ENCODE data around the gene CGNL1. TPM values are rescaled to one million over a fixed set of nuclear protein-coding genes. Genes with fewer than 3 reads are reported as not detected.

Gene CGNL1
- polyA plus RNA-seq, 2 of the 4 experiments (the other 2 are of a cell fraction): 1.4 to 1.8 TPM

DNA sequence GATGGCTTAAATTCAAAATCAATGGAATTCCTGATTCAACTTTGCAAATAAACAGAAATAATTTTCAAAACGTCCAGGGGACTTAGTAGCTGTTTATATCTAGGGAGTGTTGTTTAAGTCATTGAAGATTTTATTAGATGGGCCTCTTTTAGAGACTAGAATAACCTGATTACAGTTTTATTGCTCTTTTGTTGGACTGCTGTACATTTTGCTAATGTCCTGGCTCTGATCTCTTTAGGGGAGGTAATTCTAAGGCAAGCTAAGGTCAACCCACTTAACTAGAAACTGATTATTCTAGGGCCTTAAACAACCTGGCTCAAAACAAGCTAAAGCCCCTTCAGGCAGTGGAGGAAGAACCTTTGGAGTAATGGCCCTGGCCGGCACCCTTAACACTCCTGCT, 153.4 kb downstream of the CGNL1 start:
- WGBS (ENCODE audit: missing lambda C conversion rate): 44% methylated on average over 2 of the region's 2 CpGs
- FAIRE-seq: no peak

GRCh38 chr15:57532731-57533447, 156.6 kb downstream of the CGNL1 start:
- TF ChIP-seq, protein P1, sequence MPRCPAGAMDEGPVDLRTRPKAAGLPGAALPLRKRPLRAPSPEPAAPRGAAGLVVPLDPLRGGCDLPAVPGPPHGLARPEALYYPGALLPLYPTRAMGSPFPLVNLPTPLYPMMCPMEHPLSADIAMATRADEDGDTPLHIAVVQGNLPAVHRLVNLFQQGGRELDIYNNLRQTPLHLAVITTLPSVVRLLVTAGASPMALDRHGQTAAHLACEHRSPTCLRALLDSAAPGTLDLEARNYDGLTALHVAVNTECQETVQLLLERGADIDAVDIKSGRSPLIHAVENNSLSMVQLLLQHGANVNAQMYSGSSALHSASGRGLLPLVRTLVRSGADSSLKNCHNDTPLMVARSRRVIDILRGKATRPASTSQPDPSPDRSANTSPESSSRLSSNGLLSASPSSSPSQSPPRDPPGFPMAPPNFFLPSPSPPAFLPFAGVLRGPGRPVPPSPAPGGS (IDR thresholded peaks at IDR 0.05): no peak
- TF ChIP-seq KDM5A (IDR thresholded peaks at IDR 0.05) (no peak), HOXA7 (CRISPR knock-in tag; IDR thresholded peaks at IDR 0.05) (no peak), TP53 (CRISPR knock-in tag; IDR thresholded peaks at IDR 0.05) (no peak), FOXS1 (CRISPR knock-in tag; IDR thresholded peaks at IDR 0.05) (no peak)
- 59% methylated on average over 6 of the region's 6 CpGs for WGBS (ENCODE audit: missing lambda C conversion rate)
- CTCF ChIA-PET: interaction anchor here (1.0 to 23.4 kb wide), 5 partner anchors 10 to 191 kb away, joined by 3 to 475 read pairs (median 4); no protein-coding TSS in a partner anchor
- POLR2A ChIA-PET: no interaction called here
- no peak for ATAC-seq
- DNase-seq (ENCODE audit: low read depth in 1 of 2, low spot score in 1 of 2): no peak
- Histone ChIP-seq H3K27ac (no peak overlapping the region), H3K4me1 (peaks cover 8% of the 10 kb centered on the region; the same call in 2 of the 3 replicates), H3K4me3 (no peak overlapping the region), H3K9me3 (no peaks in the 10 kb centered on the region), H3K4me2 (no peak overlapping the region)
- no peak for FAIRE-seq

More for the DNA sequence above, 153.4 kb downstream of the CGNL1 start:
- no peak overlapping the region for H3K4me3 ChIP-seq
- no peak overlapping the region for H3K4me2 ChIP-seq
- peaks cover 4% of the 10 kb centered on the region; the same call in 2 of the 3 replicates for H3K4me1 ChIP-seq
- no peaks in the 10 kb centered on the region for H3K9me3 ChIP-seq
- ATAC-seq (no peak), DNase-seq (ENCODE audit: low read depth in 1 of 2, low spot score in 1 of 2) (no peak)
- ChIA-PET POLR2A (no interaction called here), CTCF (interaction anchor here (0.6 to 6.5 kb wide), 25 partner anchors 11 to 1029 kb away, joined by 3 to 512 read pairs (median 7); partner anchors contain the start of gene CGNL1)
- no peak for TF ChIP-seq FOXS1 (CRISPR knock-in tag; IDR thresholded peaks at IDR 0.05)
- TF ChIP-seq, protein P2, sequence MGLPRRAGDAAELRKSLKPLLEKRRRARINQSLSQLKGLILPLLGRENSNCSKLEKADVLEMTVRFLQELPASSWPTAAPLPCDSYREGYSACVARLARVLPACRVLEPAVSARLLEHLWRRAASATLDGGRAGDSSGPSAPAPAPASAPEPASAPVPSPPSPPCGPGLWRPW (IDR thresholded peaks at IDR 0.05): no peak
- no peak for TF ChIP-seq PHF8 (IDR thresholded peaks at IDR 0.05; ENCODE audit: borderline replicate concordance, low read depth)
- no peak for TF ChIP-seq RFX5 (IDR thresholded peaks at IDR 0.05)
- no peak for TF ChIP-seq JUNB (IDR thresholded peaks at IDR 0.05)
- no peak for TF ChIP-seq TFCP2L1 (CRISPR knock-in tag; IDR thresholded peaks at IDR 0.05)
- TF ChIP-seq POLR2A (IDR thresholded peaks at IDR 0.05; ENCODE audit: low read length): no peak
- TF ChIP-seq ELK1 (IDR thresholded peaks at IDR 0.05; ENCODE audit: low read depth, low read length): no peak
- no peak for TF ChIP-seq HOXB5 (CRISPR knock-in tag; IDR thresholded peaks at IDR 0.05)
- TF ChIP-seq MAZ (IDR thresholded peaks at IDR 0.05; ENCODE audit: borderline replicate concordance, low read depth, low read length): no peak
- TF ChIP-seq SREBF2 (IDR thresholded peaks at IDR 0.05): no peak
- H3K27ac ChIP-seq: no peak overlapping the region

DNA sequence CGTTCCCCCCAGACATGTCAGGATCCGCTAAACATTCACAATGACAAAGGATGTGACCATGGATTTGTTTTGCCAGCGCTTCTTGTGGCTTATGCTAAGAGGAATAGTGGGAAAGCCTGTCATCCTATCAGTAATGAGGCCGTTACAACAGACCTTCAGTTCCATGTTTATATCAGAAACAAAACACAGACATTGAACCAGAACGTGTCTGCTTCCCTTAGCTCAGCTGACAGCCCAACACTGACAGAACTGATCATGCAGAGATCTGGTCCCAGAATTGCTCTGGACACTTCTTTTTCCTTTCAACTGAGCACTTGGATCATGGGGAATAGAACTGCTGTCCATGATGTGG, 157.1 kb downstream of the CGNL1 start:
- 61% methylated on average over 5 of the region's 5 CpGs for WGBS (ENCODE audit: missing lambda C conversion rate)
- ATAC-seq (no peak), DNase-seq (ENCODE audit: low read depth in 1 of 2, low spot score in 1 of 2) (no peak), FAIRE-seq (no peak)
- H3K4me1 ChIP-seq: peaks cover 8% of the 10 kb centered on the region; the same call in 2 of the 3 replicates
- no peak overlapping the region for H3K4me3 ChIP-seq
- POLR2A ChIA-PET: no interaction called here
- H3K4me2 ChIP-seq: no peak overlapping the region
- CTCF ChIA-PET: interaction anchor here (1.0 to 23.4 kb wide), 5 partner anchors 9 to 191 kb away, joined by 3 to 475 read pairs (median 4); no protein-coding TSS in a partner anchor
- no peak overlapping the region for H3K27ac ChIP-seq
- H3K9me3 ChIP-seq: no peaks in the 10 kb centered on the region
- TF ChIP-seq HEYL (CRISPR knock-in tag; IDR thresholded peaks at IDR 0.05) (no peak), ATOH8 (CRISPR knock-in tag; IDR thresholded peaks at IDR 0.05; ENCODE audit: low read depth) (no peak), POLR2A (IDR thresholded peaks at IDR 0.05; ENCODE audit: low read length) (no peak), FOXS1 (CRISPR knock-in tag; IDR thresholded peaks at IDR 0.05) (no peak), SMC3 (IDR thresholded peaks at IDR 0.05) (no peak), CEBPB (IDR thresholded peaks at IDR 0.05) (no peak), ELK1 (IDR thresholded peaks at IDR 0.05; ENCODE audit: low read depth, low read length) (no peak), JUN (IDR thresholded peaks at IDR 0.05) (no peak), RARB (CRISPR knock-in tag; IDR thresholded peaks at IDR 0.05) (no peak), POLR2AphosphoS2 (conservative IDR thresholded peaks at IDR 0.05; ENCODE audit: low read length) (no peak), ZC3H11A (IDR thresholded peaks at IDR 0.05) (no peak)
- TF ChIP-seq, protein P3, sequence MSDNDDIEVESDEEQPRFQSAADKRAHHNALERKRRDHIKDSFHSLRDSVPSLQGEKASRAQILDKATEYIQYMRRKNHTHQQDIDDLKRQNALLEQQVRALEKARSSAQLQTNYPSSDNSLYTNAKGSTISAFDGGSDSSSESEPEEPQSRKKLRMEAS (IDR thresholded peaks at IDR 0.05): no peak
- TF ChIP-seq, protein P4, sequence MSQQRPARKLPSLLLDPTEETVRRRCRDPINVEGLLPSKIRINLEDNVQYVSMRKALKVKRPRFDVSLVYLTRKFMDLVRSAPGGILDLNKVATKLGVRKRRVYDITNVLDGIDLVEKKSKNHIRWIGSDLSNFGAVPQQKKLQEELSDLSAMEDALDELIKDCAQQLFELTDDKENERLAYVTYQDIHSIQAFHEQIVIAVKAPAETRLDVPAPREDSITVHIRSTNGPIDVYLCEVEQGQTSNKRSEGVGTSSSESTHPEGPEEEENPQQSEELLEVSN (IDR thresholded peaks at IDR 0.05; ENCODE audit: borderline replicate concordance, low read depth): no peak
